ENCODE measurements around the gene CYREN. TPM values are rescaled to one million over a fixed set of nuclear protein-coding genes. Genes with fewer than 3 reads are reported as not detected.
A peak's percentile ranks its signal among the peaks of the same experiment; 100 is the strongest.

CYREN gene
- total and polyA plus RNA-seq, 9 of the 15 experiments (the other 6 are each of a cell fraction or from before 2014, with no cell fraction given) = 13.9 to 108 (median 88.8) TPM

DNA sequence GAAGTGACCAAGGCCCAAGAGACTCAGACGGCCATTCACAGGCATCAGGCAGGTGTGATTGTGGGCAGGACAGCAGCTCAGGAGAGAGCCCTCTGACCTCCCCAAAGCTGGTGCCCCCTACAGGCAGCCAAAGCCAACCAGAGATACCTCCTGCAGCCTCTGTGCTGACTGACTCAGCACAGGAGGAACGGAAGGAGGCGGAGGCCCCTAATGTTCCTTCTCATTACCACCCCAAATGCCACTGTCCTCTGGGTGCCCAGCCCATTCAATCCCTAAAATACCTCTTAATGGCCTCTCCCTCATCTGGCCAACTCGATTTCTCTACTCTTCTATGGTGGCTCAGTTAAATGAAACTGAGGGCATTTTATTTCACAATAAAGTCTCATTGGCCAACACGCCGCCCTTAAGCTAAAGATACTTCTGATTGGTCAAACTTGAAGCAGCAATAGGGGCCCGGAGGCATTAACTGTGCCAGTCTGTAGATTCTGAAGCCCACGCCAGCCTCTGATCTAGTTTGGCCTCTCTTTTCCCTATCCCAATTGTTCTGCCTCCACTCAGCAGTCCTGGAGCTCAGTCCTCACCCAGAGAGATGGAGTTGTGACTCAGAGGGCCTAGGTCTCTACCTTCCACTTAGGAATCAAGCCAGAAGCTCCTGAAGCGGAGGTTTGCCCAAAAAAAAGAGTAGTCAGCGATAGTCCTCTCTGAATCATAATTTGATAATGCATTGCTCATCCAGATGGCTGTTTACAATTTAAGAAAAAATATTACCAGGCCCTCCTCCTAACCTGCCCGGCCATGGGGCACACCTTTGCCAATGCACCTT is 1.2 kb downstream of the CYREN start (continued):
- TF ChIP-seq RUNX1 (IDR thresholded peaks at IDR 0.05; ENCODE audit: low read depth) = no peak
- TF ChIP-seq ZFP36 (IDR thresholded peaks at IDR 0.05; ENCODE audit: low read depth, low read length, partially characterized antibody) = peak; percentile 60
- TF ChIP-seq, protein P1, sequence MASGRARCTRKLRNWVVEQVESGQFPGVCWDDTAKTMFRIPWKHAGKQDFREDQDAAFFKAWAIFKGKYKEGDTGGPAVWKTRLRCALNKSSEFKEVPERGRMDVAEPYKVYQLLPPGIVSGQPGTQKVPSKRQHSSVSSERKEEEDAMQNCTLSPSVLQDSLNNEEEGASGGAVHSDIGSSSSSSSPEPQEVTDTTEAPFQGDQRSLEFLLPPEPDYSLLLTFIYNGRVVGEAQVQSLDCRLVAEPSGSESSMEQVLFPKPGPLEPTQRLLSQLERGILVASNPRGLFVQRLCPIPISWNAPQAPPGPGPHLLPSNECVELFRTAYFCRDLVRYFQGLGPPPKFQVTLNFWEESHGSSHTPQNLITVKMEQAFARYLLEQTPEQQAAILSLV (tag; IDR thresholded peaks at IDR 0.05) = no peak
- TF ChIP-seq, protein P2, sequence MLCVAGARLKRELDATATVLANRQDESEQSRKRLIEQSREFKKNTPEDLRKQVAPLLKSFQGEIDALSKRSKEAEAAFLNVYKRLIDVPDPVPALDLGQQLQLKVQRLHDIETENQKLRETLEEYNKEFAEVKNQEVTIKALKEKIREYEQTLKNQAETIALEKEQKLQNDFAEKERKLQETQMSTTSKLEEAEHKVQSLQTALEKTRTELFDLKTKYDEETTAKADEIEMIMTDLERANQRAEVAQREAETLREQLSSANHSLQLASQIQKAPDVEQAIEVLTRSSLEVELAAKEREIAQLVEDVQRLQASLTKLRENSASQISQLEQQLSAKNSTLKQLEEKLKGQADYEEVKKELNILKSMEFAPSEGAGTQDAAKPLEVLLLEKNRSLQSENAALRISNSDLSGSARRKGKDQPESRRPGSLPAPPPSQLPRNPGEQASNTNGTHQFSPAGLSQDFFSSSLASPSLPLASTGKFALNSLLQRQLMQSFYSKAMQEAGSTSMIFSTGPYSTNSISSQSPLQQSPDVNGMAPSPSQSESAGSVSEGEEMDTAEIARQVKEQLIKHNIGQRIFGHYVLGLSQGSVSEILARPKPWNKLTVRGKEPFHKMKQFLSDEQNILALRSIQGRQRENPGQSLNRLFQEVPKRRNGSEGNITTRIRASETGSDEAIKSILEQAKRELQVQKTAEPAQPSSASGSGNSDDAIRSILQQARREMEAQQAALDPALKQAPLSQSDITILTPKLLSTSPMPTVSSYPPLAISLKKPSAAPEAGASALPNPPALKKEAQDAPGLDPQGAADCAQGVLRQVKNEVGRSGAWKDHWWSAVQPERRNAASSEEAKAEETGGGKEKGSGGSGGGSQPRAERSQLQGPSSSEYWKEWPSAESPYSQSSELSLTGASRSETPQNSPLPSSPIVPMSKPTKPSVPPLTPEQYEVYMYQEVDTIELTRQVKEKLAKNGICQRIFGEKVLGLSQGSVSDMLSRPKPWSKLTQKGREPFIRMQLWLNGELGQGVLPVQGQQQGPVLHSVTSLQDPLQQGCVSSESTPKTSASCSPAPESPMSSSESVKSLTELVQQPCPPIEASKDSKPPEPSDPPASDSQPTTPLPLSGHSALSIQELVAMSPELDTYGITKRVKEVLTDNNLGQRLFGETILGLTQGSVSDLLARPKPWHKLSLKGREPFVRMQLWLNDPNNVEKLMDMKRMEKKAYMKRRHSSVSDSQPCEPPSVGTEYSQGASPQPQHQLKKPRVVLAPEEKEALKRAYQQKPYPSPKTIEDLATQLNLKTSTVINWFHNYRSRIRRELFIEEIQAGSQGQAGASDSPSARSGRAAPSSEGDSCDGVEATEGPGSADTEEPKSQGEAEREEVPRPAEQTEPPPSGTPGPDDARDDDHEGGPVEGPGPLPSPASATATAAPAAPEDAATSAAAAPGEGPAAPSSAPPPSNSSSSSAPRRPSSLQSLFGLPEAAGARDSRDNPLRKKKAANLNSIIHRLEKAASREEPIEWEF (CRISPR knock-in tag; IDR thresholded peaks at IDR 0.05) = no peak
- TF ChIP-seq FOXJ2 (tag; IDR thresholded peaks at IDR 0.05) = no peak
- no peak for TF ChIP-seq TRIM28 (IDR thresholded peaks at IDR 0.05)
- TF ChIP-seq PTTG1 (tag; IDR thresholded peaks at IDR 0.05; ENCODE audit: low read depth) = no peak
- TF ChIP-seq HOXB6 (CRISPR knock-in tag; IDR thresholded peaks at IDR 0.05; ENCODE audit: borderline replicate concordance) = no peak
- TF ChIP-seq TSC22D4 (tag; IDR thresholded peaks at IDR 0.05) = no peak
- no peak for TF ChIP-seq EWSR1 (IDR thresholded peaks at IDR 0.05; ENCODE audit: borderline replicate concordance, low read depth, partially characterized antibody)
- no peak for TF ChIP-seq DEAF1 (CRISPR knock-in tag; IDR thresholded peaks at IDR 0.05)
- no peak for TF ChIP-seq ZNF57 (CRISPR knock-in tag; IDR thresholded peaks at IDR 0.05)
- TF ChIP-seq ZNF584 (CRISPR knock-in tag; IDR thresholded peaks at IDR 0.05; ENCODE audit: low read depth) = no peak
- no peak for TF ChIP-seq ZNF780A (CRISPR knock-in tag; IDR thresholded peaks at IDR 0.05)
- TF ChIP-seq MAX (CRISPR knock-in tag; IDR thresholded peaks at IDR 0.05) = no peak
- no peak for TF ChIP-seq RBM34 (IDR thresholded peaks at IDR 0.05; ENCODE audit: borderline replicate concordance, insufficient read depth, low read length)
- TF ChIP-seq SNAPC5 (CRISPR knock-in tag; IDR thresholded peaks at IDR 0.05) = no peak
- no peak for TF ChIP-seq LEF1 (IDR thresholded peaks at IDR 0.05)
- TF ChIP-seq DDX20 (tag; IDR thresholded peaks at IDR 0.05; ENCODE audit: low read depth) = no peak
